IPS-18c (cell line): ENCODE measurements around the gene RASA1.

Source experiments
- H3K4me3 ChIP-seq: 2 replicates; pipeline ENCODE4 v1.7.0; 2013; ENCODE audit warnings: low read depth, mild to moderate bottlenecking, low read length, moderate library complexity; ENCODE audit not compliant: insufficient read depth
- H3K9me3 ChIP-seq: one replicate; pipeline ENCODE4 v1.6.1; 2013; ENCODE audit warnings: mild to moderate bottlenecking, low read length, moderate library complexity; ENCODE audit not compliant: control insufficient read depth, insufficient read depth

Gene RASA1

GRCh38 chr5:87322381-87322780, 54.7 kb downstream of the RASA1 start:
- Histone ChIP-seq H3K9me3 (peaks cover 4% of the 10 kb centered on the region), H3K4me3 (no peak overlapping the region)

- no peaks in the 10 kb centered on the region for H3K9me3 ChIP-seq
- no peak overlapping the region for H3K4me3 ChIP-seq
These were observed 60.3 kb downstream of the RASA1 start for GRCh38 chr5:87327998-87328397.

GRCh38 chr5:87329114-87329513, 61.4 kb downstream of the RASA1 start:
- H3K4me3 ChIP-seq: no peak overlapping the region
- H3K9me3 ChIP-seq: no peaks in the 10 kb centered on the region

- Histone ChIP-seq H3K9me3 (no peaks in the 10 kb centered on the region), H3K4me3 (no peak overlapping the region)
These were observed 72.3 kb downstream of the RASA1 start for GRCh38 chr5:87339986-87340385.

GRCh38 chr5:87340716-87341115, 73.0 kb downstream of the RASA1 start:
- no peak overlapping the region for H3K4me3 ChIP-seq
- no peaks in the 10 kb centered on the region for H3K9me3 ChIP-seq

GRCh38 chr5:87347272-87347671, 79.6 kb downstream of the RASA1 start:
- no peak overlapping the region for H3K4me3 ChIP-seq
- H3K9me3 ChIP-seq: no peaks in the 10 kb centered on the region

- H3K4me3 ChIP-seq: no peak overlapping the region
- H3K9me3 ChIP-seq: no peaks in the 10 kb centered on the region
These were observed 80.2 kb downstream of the RASA1 start for GRCh38 chr5:87347841-87348240.

- no peaks in the 10 kb centered on the region for H3K9me3 ChIP-seq
These were observed 86.8 kb downstream of the RASA1 start for GRCh38 chr5:87354496-87354895.

GRCh38 chr5:87359106-87359505, 91.4 kb downstream of the RASA1 start:
- no peaks in the 10 kb centered on the region for H3K9me3 ChIP-seq
- no peak overlapping the region for H3K4me3 ChIP-seq

More at GRCh38 chr5:87354496-87354895, 86.8 kb downstream of the RASA1 start:
- H3K4me3 ChIP-seq: no peak overlapping the region

GRCh38 chr5:87360132-87360531, 92.4 kb downstream of the RASA1 start:
- H3K4me3 ChIP-seq: no peak overlapping the region
- H3K9me3 ChIP-seq: no peaks in the 10 kb centered on the region

- Histone ChIP-seq H3K4me3 (no peak overlapping the region), H3K9me3 (no peaks in the 10 kb centered on the region)
These were observed 93.4 kb downstream of the RASA1 start for GRCh38 chr5:87361031-87361445.

- H3K9me3 ChIP-seq: no peaks in the 10 kb centered on the region
These were observed 94.0 kb downstream of the RASA1 start for GRCh38 chr5:87361536-87362213.

GRCh38 chr5:87367243-87367642, 99.6 kb downstream of the RASA1 start:
- no peak overlapping the region for H3K4me3 ChIP-seq
- no peaks in the 10 kb centered on the region for H3K9me3 ChIP-seq

More at GRCh38 chr5:87361536-87362213, 94.0 kb downstream of the RASA1 start:
- H3K4me3 ChIP-seq: no peak overlapping the region

GRCh38 chr5:87368601-87369000, 100.9 kb downstream of the RASA1 start:
- no peak overlapping the region for H3K4me3 ChIP-seq
- H3K9me3 ChIP-seq: no peaks in the 10 kb centered on the region

GRCh38 chr5:87369431-87369830, 101.7 kb downstream of the RASA1 start:
- no peak overlapping the region for H3K4me3 ChIP-seq
- no peaks in the 10 kb centered on the region for H3K9me3 ChIP-seq

- Histone ChIP-seq H3K9me3 (no peaks in the 10 kb centered on the region), H3K4me3 (no peak overlapping the region)
These were observed 105.0 kb downstream of the RASA1 start for GRCh38 chr5:87372705-87373104.

- Histone ChIP-seq H3K9me3 (no peaks in the 10 kb centered on the region), H3K4me3 (no peak overlapping the region)
These were observed 114.5 kb downstream of the RASA1 start for GRCh38 chr5:87382224-87382623.

- no peaks in the 10 kb centered on the region for H3K9me3 ChIP-seq
- no peak overlapping the region for H3K4me3 ChIP-seq
These were observed 115.5 kb downstream of the RASA1 start for GRCh38 chr5:87383216-87383615.

GRCh38 chr5:87385802-87386201, 118.1 kb downstream of the RASA1 start:
- Histone ChIP-seq H3K4me3 (no peak overlapping the region), H3K9me3 (no peaks in the 10 kb centered on the region)
